Stimulated activated CD8-positive, alpha-beta memory T cell treated with anti-CD3 and anti-CD28 coated beads, Interleukin-12 subunit alpha, Interleukin-12 subunit beta, amount 100 ng/mL, for 4 hours (primary cell): ENCODE measurements around the gene FREM1.

Experiments used
- DNase-seq: peaks from one replicate; pipeline ENCODE4 v3.0.0-alpha.2; 2020; ENCODE audit warnings: low read depth

The FREM1 gene

GRCh38 chr9:14756291-14756690, 153.9 kb downstream of the FREM1 start:
- DNase-seq: no peak

GRCh38 chr9:14752871-14753270, 157.4 kb downstream of the FREM1 start:
- DNase-seq: no peak

- DNase-seq: no peak
These were observed 158.0 kb downstream of the FREM1 start for GRCh38 chr9:14752271-14752670.

GRCh38 chr9:14750821-14751220, 159.4 kb downstream of the FREM1 start:
- DNase-seq: no peak

GRCh38 chr9:14749741-14750211, 160.5 kb downstream of the FREM1 start:
- DNase-seq: no peak

- DNase-seq: no peak
These were observed 161.9 kb downstream of the FREM1 start for GRCh38 chr9:14748373-14748772.

- no peak for DNase-seq
These were observed 163.1 kb downstream of the FREM1 start for GRCh38 chr9:14747111-14747510.

GRCh38 chr9:14746626-14747025, 163.6 kb downstream of the FREM1 start:
- no peak for DNase-seq

- no peak for DNase-seq
These were observed 165.5 kb downstream of the FREM1 start for GRCh38 chr9:14744768-14745167.

GRCh38 chr9:14741369-14741768, 168.9 kb downstream of the FREM1 start:
- DNase-seq: no peak

GRCh38 chr9:14733133-14733532, 177.1 kb downstream of the FREM1 start:
- DNase-seq: no peak

GRCh38 chr9:14731294-14731981, 178.8 kb downstream of the FREM1 start:
- DNase-seq: no peak

GRCh38 chr9:14730461-14730898, 179.7 kb downstream of the FREM1 start:
- DNase-seq: no peak

GRCh38 chr9:14723301-14723700, 186.9 kb downstream of the FREM1 start:
- no peak for DNase-seq

GRCh38 chr9:14722391-14723035, 187.7 kb downstream of the FREM1 start, which contains the start of gene CER1:
TSS of gene CER1 (minus strand) at chr9:14722733. CDS start at chr9:14722672, 61 bp downstream.
- no peak for DNase-seq

GRCh38 chr9:14719231-14719923, 190.9 kb downstream of the FREM1 start:
- no peak for DNase-seq

- DNase-seq: no peak
These were observed 195.1 kb downstream of the FREM1 start for GRCh38 chr9:14715102-14715501.

- DNase-seq: no peak
These were observed 197.0 kb downstream of the FREM1 start for GRCh38 chr9:14713187-14713767.

GRCh38 chr9:14710804-14711203, 199.4 kb downstream of the FREM1 start:
- no peak for DNase-seq

- DNase-seq: no peak
These were observed 203.6 kb downstream of the FREM1 start for GRCh38 chr9:14706530-14707140.

- DNase-seq: no peak
These were observed 205.1 kb downstream of the FREM1 start for GRCh38 chr9:14705079-14705478.

- no peak for DNase-seq
These were observed 205.9 kb downstream of the FREM1 start for GRCh38 chr9:14704281-14704680.
